GM18508 (cell line): ENCODE measurements around the gene AGBL4.

Experiments used
- ATAC-seq: cut with Tn5 transposase; IDR thresholded peaks from one replicate; pipeline ENCODE4 v1.9.1; 2021; ENCODE audit warnings: moderate number of reproducible peaks; ENCODE audit not compliant: insufficient read depth, unreplicated experiment

The AGBL4 gene

DNA sequence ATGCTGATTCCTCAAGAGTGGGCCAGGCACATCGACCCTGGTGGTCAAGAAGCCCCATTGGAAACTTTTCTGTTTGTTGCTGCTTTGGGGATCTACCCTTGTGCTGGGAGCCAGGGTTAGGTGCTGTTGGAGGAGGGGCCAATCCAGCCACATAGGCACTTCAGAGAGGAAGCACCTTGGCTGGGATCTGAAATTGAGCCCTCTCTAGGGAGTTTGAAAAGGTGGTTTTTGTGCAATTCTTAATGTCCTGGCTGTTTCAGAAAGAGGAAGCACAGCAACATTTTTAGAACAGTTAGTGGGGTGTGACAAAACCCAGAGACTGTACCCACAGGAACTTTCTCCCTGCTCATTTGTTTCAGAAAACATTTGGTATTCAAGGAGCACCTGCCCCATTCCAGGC, 1229.9 kb downstream of the AGBL4 start:
- ATAC-seq, result peak; percentile 89

DNA sequence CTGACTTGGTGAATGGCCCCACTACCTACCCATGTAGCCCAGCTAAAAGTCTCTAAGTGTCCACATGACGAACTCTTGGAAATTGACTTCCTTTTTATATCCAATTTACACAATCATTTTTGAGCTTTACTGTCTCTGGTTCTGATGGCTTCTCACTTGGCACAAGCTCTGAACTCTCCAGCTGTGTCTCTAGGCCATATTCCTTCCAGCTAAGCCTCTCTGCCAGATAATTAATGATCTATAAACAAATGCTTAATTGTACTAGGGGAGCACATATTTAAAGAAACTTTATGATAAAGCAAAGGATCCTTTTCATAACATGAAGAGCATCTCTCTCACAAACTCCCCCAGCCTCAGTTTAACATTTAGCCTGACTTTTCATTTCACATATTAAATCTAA, 1230.8 kb downstream of the AGBL4 start:
- ATAC-seq, result no peak

DNA sequence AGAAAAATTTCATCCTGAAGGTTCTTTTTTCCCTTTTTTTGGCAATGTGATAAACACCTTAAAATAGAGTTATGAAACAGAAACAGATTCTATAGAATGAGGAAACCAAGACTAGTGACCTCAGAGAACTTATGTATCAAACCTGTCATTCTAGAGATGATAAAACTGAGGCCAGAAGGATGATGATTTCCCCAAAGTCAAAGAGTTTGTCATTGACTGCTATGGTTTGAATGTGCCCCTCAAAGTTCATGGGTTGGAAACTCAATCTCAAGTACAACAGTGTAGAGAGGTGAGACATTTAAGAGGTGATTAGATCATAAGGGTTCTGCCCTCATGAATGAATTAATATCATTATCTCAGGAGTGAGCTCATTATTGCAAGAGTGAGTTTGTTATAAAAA, 1233.4 kb downstream of the AGBL4 start:
- ATAC-seq, result no peak

DNA sequence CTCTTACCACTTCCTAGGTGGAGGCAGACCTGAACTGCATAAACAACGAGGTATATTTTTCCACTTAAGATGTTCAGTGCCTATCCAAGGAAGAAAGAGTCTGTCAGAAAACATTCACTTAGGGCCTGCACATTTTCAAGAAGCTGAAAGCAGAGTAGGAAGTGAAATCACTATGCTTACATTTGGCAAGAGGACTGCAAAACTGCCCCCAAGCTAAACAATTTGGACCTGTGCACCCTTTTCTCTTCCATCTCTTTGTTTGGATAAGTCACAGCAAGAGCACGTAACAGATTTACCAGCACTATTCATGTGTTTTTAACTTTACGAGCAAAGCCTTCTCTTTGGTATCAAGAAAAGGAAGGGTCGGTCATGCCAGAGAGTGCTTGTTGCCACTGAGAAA, 1233.9 kb downstream of the AGBL4 start:
- ATAC-seq, result no peak

DNA sequence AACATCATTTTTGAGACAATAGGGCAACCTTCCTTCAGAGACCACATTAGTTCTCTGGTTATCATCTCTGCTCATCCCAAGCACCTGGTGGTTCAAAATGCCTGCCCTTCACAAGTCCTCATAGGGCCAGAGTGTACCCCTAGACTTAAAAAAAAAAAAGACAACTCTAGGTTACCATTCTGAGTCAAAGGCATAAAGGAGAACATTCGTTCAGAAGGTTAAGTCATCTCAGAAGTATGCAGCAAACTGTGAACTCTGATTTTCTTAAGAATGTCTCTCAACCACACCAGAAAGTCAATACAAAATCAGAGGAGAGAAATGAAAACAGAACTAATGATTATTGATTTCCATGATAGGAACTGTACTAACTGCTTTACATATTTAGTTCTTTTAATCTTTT, 1237.9 kb downstream of the AGBL4 start:
- ATAC-seq, result no peak

DNA sequence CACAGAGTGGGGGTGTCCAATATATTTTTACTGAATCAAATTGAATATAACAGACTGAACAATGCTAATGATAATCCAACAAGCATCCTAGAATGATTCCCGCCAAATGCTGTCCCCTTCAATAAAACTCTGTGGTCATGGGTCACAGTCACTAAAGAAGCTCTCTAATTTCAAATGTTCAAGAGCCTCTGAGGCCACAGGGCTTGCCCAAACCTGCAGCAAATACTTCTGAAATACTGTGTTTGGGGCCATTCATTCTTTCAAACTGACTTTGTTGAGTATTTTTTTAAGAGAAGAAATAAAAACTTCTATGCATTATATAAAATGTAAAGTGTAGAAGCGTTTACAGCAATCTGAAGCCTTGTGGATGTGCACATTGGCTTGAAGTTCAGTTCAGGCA, 1239.5 kb downstream of the AGBL4 start:
- no peak for ATAC-seq

DNA sequence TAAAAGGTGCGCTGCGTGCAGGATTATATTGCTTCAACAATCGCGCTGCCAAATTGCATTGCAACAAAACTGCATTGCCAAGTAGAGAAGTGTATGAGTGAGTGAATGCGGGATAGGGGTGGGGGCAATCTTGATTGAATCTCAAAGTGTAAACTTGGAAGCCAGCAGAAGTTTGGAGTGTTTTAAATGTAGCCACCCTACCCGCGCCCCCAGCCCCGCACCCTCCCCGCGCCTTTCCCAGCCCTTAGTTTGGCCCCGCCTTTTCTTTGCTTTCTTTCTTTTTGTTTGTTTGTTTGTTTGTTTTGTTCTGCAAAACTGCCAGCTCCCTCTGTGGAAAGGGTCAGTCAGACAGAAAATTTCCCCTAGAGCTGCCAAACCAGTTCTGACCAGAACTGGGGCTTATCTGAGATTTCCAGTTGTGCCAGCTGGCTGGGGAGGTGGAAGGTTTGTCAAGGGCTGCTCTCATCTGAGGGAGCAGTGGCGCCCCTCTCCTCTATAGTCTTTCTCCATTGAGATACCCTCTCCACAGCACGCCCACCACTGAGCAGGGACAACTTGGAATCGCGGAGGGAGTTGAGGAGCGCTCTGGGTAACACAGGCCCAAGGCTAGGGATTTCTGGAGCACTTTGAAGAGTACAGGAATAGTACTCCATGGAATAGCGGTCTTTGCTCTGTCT, 1246.4 kb downstream of the AGBL4 start:
- ATAC-seq, result no peak

DNA sequence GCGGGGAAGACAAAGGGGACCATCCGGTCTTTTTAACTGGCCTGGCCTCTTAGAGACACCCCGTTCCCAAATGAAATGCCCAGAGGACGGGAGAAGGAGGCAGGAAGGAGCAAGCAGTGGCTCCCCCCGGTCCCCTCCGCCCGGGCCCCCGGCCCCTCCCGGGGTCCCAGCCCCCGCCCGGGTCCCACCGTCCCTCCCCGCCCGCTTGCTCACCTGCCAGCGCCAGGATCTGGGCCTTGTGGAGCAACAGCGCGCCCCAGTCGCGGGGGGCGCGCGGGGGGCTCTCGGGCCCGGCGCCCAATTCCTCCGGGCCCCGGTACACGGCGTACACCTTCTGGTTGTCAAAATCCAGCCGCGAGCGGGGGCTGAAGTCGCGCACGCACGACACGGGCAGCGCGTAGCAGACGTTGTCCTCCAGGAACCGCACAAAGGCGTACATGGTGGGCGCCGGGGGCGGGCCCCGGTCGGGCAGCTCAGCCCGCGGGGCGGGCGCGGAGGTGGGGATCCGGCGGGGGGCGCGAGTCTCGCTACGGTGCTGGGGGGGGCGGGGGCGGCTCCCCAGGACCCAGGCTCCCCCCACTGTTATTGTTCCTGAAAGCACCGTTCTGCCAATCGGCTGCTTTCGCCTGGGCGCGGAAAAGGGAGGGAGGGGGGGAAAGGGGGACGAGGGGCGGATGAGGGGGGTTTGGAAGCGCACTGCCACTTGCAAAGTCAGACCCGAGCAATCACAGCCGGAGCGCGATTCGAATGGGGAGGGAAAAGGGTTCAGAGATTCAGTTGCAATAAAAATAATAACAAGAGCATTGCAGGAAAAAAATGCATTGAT, 1247.1 kb downstream of the AGBL4 start, which contains the start of gene BEND5:
Gene BEND5 (minus strand): TSS at position 499 of the 826 bp plus-strand sequence. CDS start 60 bp downstream, at position 439.
- ATAC-seq, result no peak

DNA sequence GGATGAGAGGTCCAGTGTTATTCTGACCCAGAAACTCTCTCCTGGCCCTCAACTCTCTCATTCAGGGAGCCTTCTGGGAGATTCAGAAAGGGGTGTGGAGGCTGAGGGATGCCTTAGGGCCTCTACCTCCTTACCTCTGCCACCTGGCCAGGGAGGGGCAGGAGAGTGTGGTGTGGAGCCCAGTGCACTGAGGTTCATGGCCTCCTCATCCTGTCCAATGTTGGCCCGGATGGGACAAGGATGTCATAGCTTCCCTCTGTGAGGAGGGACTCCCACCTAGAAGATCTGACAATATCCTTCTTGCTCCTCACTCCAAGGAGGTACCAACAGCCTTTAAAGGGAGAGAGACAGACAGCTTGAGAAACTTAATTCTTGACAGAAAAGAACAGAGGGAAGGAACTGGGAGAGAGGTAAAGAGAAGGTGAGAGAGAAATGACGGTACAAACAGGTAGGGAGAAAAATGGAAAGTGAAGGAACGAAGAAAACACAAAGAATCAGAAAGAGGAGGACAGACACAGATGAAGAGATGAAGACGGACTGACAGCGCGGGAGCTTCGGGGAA, 1247.8 kb downstream of the AGBL4 start:
- ATAC-seq, result no peak

DNA sequence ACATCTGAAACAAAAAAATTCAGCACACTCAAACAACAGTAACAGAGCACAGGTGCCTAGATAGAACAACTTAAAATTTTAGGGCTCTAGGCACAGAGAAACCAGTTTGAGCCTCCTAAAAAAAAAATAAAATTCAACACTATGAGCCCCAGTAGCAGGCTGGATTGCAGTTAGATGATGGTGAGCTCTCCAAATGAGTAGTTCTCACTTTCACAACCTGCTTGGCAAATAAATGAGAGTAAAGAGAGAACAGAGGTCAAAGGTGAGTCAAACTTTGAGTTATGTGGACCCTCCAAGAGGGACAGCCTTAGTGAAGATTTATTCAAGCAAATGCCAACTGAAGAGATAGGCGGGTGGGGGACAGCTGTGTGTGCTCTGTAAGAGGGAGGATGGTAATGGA, 1250.6 kb downstream of the AGBL4 start:
- ATAC-seq, result no peak

DNA sequence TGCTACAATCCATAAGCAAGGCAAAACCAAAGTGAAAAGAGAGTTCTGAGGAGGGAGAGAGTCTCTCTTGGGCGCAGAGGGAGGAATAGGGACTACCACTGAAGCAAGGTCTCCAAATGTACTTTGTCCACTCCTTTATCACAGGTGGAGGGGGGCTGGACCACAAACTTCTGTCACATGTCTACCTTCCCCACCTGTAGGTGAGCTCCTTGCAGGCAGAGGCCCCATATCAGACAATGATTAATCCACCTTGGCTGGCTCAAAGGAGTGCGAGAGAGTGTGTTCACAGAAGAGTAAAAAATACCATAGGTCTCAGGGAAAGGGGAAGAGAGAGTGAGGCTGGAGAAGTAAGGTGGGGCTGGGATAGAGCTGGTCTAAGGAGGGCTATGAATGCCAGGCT, 1251.5 kb downstream of the AGBL4 start:
- no peak for ATAC-seq

DNA sequence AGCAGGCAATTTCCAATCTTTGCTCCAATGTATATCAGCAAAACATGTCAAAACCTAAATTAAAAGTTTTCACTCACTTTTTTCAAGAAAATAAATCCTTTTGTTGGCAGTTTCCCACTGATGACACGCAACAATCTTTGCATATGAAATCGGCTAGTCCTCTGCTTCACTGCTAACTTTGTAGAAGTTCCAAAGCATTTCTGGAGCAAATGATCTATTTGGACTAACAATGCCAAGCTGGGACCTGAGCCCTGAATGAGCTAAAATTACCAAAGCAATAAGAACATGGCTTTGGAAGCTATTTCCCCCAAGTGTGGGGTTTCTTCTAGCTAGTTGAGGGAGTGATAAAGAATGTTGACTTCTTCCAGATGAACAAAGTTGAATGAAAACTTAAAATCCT, 1252.2 kb downstream of the AGBL4 start:
- ATAC-seq, result no peak

DNA sequence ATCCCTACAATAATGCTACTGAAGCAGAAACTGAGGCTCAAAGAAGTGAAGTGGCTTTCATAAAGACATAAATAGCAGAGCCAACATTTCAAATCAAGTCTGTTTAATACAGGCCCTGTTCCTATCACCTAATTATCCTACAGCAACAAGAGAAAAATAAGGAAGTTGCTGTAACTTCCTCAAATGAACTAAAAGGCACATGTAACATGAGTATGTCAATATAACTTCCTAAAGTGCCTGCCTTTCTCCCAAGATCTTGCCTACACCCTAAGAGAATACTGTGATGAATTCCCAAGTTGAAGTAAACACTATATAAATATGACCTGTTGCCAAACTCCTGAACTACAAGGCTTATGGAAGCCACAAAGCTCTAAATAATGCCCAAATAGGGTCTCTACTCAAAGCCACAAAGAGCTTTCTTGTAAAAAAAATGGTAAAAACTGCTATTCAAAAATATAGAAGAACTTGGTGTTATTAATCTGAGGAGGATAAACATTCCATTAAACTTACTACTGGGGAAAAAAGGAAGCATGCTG, 1255.7 kb downstream of the AGBL4 start:
- no peak for ATAC-seq

DNA sequence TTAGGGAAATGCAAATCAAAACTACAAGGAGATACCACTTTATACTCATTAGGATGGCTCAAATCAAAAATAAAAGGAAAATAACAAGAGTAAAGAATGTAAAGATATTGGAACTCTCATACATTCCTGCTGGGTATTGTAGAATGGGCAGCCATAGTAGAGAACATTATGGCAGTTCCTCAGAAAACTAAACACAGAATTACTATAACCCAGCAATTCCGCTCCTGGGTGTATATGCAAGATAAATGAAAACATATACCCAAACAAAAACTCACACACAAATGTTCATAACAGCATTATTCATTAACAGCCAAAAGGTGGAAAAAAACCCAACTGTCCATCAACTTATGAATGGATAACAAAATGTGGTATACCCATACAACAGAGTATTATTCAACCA, 1258.4 kb downstream of the AGBL4 start:
- no peak for ATAC-seq

DNA sequence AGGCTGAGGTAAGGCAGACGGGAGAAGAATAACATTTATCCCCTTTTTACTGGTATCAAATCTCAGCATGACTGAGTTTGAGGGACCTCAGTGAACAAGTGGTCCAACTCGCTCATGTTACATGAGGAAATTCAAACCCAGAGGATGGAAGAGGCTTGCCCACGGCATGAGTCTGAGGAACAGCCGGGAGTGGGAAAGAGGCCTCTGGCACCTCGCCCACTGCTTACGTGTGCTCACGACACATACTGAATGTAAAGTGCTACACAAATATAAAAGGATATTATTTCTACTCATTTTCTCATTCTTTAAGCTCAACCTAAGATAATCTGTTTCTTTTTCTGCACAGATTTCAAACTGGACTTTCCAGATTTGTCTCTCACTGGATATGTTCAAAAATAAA, 1261.8 kb downstream of the AGBL4 start:
- ATAC-seq, result no peak

DNA sequence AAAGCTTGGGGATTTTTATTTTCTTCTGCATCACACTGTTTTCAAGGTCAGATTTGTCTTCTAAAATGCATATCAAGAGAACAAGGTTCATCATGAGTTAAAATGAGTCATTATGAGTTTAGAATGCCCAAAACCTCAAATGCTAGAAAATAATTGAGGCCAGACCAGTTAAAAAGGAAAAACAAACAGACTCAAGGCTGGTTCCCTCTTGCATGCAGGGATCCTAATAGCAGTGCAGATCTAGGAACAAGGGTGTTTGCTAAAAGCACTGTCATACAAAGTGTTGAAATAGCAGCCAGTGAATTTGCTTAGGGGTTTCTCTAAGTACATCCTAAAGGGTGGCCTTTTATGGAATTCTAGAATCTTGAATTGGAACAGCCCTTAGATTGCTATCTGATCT, 1262.3 kb downstream of the AGBL4 start:
- no peak for ATAC-seq

DNA sequence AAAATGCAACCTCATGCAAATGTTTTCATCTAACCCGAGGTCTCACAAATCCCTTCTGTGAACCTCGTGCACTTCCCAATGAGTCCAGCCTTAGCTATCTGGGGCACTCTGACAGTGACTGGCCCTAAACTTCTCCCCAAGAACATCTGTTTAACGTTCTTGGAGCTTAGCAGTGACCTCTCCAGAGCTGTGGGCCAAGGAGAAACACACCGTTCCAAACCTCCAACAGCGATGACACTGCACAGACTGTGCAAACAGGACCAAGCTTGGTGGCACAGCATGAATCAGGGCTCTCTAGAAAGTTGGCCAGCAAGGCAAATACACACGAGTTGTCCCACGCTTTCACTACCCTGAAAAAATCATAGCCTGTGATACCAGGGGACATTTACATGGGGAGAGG, 1262.9 kb downstream of the AGBL4 start:
- no peak for ATAC-seq

DNA sequence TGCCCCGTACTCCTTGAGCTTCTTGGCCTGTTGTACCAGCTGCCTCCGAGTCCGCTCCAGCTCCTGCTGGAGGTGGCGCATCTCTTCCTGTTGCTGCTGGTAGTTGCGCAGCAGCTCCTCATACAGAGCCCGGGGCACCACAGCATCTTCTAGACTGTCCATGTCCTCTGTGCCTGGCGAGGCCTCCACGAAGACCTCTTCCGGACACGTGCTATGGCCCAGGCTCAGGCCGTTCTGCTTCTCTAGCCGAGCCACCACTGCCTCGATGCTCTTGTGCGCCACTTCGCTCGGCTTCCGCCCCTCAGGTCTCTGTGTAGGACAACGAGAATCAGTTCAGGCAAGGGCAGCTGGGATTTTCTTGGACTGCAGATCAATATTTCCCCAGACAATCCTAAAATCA, 1264.8 kb downstream of the AGBL4 start:
- no peak for ATAC-seq

DNA sequence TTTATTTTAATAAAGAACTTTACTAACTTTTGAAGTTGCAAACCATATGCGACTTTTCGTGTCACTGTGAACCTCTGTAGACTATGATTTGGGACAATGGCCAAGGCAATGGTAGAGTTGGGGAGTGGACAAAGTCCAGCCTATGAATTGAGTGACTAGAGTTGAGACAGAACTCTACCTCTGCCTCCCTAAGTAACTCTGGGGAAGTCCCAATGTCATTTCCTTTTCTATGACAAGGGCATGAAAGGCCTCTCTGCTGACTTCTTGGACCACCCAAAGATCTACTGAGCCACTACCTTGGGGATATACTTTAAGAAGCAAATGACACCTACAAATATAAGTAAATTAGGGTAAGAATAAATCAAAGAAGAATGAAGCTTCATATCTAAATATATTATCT, 1266.4 kb downstream of the AGBL4 start:
- no peak for ATAC-seq

DNA sequence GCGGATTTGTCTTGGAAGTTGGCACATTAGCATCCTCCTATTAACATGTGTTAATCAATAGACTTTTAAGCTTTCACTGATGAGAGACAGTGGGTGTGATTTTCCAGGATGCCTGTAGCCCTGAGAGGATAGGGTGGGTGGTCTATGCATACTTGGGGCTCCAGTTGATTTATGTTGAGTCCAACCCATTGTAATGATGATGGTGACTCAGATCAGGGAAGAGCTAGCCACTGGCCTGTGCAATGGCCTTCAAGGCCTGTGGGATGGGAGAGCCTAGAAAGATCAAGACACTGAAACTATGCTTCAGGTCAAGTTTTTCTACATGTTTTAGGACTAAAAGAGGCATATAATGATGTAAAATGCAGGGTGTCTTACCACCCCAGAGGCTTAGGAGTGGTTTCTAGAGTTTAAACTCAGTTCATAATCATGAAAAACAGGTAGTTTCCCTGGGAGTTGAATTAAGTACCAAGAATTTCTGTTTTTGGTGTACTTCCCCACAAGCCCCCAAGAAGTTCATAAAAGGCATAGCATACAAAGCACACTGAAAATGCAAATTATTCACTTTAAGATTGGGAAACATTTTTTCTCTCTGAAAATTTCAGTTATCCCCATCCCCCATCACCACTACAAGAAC, 1267.0 kb downstream of the AGBL4 start:
- ATAC-seq, result no peak

DNA sequence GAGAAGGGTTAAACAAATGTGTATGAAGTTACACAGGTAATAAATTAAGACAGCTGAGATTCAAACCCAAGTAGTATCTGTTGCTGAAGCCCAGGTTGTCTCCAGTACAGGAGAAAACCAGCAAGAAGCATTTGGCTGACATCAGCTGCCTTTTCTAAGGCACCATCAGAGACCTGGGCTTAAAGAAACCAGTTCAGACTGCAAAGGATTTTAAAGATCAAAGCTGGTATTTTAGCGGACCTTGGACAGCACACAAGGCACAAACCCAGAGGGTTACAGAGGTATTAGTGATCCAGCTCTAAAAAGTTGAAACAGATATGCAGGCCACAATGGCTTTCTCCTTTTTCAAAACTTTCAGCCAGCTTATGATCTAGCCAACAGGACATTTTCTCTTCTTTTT, 1270.5 kb downstream of the AGBL4 start:
- ATAC-seq, result no peak
